ENCODE results near the gene CNKSR1.

CNKSR1 gene

GRCh38 chr1:26184086-26184485 lies 6.8 kb downstream of the CNKSR1 start:
- no peak for DNase-seq (ENCODE audit: low read depth in 2 of 2)

- DNase-seq (ENCODE audit: low read depth in 2 of 2) = no peak
Observed at GRCh38 chr1:26184883-26185282, 7.6 kb downstream of the CNKSR1 start.

GRCh38 chr1:26187882-26188281 lies 10.6 kb downstream of the CNKSR1 start:
- no peak for DNase-seq (ENCODE audit: low read depth in 2 of 2)

GRCh38 chr1:26188477-26188876 lies 11.2 kb downstream of the CNKSR1 start:
- DNase-seq (ENCODE audit: low read depth in 2 of 2) = no peak

- DNase-seq (ENCODE audit: low read depth in 2 of 2) = no peak
Observed at GRCh38 chr1:26189331-26189730, 12.0 kb downstream of the CNKSR1 start.

GRCh38 chr1:26189751-26190275 lies 12.5 kb downstream of the CNKSR1 start:
- DNase-seq (ENCODE audit: low read depth in 2 of 2) = no peak

GRCh38 chr1:26190373-26190987 lies 13.2 kb downstream of the CNKSR1 start, which contains the start of gene CATSPER4:
CATSPER4 (plus strand) TSS chr1:26190602; CDS start chr1:26190628, 26 bp downstream.
- no peak for DNase-seq (ENCODE audit: low read depth in 2 of 2)

GRCh38 chr1:26191739-26192138 lies 14.4 kb downstream of the CNKSR1 start:
- DNase-seq (ENCODE audit: low read depth in 2 of 2) = no peak

- no peak for DNase-seq (ENCODE audit: low read depth in 2 of 2)
Observed at GRCh38 chr1:26195805-26196204, 18.5 kb downstream of the CNKSR1 start.

- DNase-seq (ENCODE audit: low read depth in 2 of 2) = no peak
Observed at GRCh38 chr1:26197301-26197700, 20.0 kb downstream of the CNKSR1 start.

GRCh38 chr1:26197813-26198212 lies 20.5 kb downstream of the CNKSR1 start:
- DNase-seq (ENCODE audit: low read depth in 2 of 2) = no peak

- DNase-seq (ENCODE audit: low read depth in 2 of 2) = no peak
Observed at GRCh38 chr1:26200413-26200812, 23.1 kb downstream of the CNKSR1 start.

GRCh38 chr1:26203642-26204318 lies 26.5 kb downstream of the CNKSR1 start:
- DNase-seq (ENCODE audit: low read depth in 2 of 2) = no peak

- no peak for DNase-seq (ENCODE audit: low read depth in 2 of 2)
Observed at GRCh38 chr1:26210147-26210870, 33.0 kb downstream of the CNKSR1 start.

- DNase-seq (ENCODE audit: low read depth in 2 of 2) = no peak
Observed at GRCh38 chr1:26212726-26213125, 35.4 kb downstream of the CNKSR1 start.

- no peak for DNase-seq (ENCODE audit: low read depth in 2 of 2)
Observed at GRCh38 chr1:26213335-26213905, 36.1 kb downstream of the CNKSR1 start.

GRCh38 chr1:26215246-26215645 lies 38.0 kb downstream of the CNKSR1 start:
- no peak for DNase-seq (ENCODE audit: low read depth in 2 of 2)

- no peak for DNase-seq (ENCODE audit: low read depth in 2 of 2)
Observed at GRCh38 chr1:26218906-26219494, 41.7 kb downstream of the CNKSR1 start.

GRCh38 chr1:26220199-26220912 lies 43.1 kb downstream of the CNKSR1 start:
- DNase-seq (ENCODE audit: low read depth in 2 of 2) = no peak

GRCh38 chr1:26221094-26221493 lies 43.8 kb downstream of the CNKSR1 start:
- no peak for DNase-seq (ENCODE audit: low read depth in 2 of 2)

- DNase-seq (ENCODE audit: low read depth in 2 of 2) = no peak
Observed at GRCh38 chr1:26224606-26225005, 47.3 kb downstream of the CNKSR1 start.
